ENCODE measurements around the gene ASIC3.
A peak's percentile ranks its signal among the peaks of the same experiment; 100 is the strongest.

Gene ASIC3

DNA sequence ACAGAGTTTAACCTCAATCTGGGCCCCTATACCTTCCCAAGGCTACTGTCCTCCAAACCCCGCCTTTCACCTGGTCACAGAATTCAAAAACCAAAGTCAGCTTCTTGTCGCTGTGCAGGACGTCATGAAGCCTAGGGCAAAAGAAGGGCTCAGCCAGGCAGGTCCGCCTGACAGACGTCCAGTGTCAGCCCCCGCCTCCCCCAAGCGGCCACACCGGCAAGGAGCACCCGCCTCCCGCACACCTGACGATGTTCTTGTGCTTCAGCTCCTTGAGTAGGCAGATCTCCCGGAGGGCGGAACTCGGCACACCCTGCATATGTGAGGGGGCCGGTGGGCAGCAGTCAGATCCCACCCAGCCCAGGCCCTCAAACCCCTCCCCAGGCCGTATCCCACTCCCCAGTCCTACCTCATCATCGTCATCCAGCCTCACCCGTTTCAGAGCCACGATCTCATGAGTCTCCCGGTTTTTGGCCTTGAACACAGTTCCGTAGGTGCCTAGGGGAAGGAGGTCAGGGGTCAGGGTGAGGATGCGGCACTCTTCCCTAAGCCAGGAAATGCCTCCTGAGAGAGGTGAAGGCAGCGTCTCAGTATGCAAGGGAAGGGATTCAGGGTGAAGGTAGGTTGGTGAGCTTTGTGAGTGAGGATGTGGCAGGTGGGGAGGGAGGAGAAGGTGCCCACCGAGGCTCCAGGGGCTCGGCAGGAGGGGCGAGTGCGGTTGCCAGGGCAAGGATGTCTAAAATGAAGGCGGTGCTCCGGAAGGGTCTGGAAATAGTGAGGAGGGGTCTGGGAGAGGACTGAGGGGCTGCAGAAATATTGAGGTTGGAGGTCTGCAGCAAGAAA lies 8.6 kb downstream of the ASIC3 start:
- DNase-seq (ENCODE audit: low spot score), result peak; percentile 24

DNA sequence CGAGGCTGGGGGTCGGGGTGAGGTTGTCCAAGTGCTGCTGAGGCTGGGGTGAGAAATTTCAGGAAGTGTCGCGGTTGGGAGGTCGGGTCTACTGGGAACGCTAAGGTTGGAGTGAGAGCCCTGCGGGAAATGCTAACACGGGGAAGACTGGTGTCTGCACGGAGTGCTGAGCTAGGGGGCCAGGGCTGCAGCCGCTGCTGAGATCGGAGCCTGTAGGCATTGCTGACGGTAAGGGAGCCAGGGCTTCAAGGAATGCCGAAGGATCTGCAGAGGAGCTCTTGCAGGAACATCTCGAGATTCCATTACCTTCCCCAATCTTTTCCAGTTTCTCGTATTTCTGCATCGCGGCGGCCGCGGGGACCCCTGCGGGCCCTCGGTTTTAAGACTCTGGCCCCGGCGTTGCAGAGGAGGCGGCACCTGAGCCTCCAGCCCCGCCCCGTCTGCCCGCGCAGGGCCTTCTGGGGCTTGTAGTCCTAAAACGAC lies 9.2 kb downstream of the ASIC3 start, which contains the start of gene CDK5:
Gene CDK5 (minus strand): TSS at position 392 of the 483 bp plus-strand sequence. CDS start 49 bp downstream, at position 343.
- no peak for DNase-seq (ENCODE audit: low spot score)

DNA sequence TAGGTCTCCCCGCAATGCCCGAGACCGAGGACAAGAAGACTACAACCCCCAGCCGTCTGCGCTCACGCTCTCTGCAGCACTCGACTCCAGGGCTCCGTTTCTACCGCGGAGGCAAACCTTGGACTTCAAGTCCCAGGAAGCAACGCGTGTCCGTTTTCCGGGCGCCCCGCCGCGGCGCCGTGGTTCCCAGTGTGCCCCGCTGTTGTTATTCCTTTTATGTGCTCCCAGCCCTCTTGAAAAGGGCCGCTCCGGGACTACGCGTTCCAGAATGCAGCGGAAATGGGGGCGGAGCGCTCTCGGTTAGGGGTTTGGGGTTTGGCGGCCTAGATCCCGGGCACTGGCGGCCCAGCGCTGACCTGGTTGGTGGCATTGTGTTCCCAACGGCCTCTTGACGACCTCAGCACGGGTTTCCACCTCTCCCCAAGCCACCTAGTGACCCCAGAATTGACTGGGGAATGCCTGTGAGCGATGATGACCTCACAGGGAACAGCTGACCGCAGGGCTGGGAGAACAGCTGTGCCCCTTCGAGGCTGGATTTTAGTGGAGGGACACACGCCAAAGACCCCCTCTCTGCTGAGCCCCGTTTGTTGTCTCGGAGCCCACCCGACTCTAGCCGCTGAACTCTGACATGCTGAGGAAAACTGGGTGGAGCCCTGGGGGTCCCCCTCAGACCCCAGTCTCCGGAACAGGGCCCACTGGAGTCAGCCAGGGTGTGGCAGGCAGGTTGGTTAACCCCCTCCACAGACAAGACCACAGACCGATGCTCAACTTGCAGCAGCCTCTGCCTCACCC lies 9.9 kb downstream of the ASIC3 start:
- peak; percentile 100 for DNase-seq (ENCODE audit: low spot score)

DNA sequence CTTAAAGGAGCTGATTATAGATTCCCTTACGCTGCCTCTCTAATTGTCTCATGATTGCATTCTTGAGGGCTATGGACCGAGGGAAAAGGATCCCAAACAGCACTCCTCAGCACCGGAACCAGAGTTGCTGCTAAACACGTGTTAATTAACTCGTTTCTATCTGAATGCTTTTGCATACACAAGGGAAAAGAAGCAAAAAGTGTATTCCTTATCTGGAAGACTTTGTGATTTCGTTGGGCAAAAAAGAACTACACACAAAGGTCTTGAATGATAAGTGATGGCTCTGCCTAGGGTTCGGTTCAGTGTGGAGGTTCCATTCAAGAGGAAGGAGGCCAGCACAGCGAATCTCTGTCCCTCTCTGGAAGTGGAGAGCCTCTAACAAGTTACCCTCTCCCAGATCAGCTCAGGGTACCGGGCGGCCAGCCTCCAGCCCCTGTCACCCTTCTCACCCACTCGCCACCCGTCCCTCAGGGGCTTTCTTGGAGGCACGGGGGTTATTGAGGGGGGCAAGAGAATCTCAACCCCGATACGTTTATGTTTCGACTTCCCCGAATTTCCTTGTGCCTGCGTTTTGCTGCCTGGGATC lies 10.5 kb downstream of the ASIC3 start:
- DNase-seq (ENCODE audit: low spot score), result peak; percentile 47

DNA sequence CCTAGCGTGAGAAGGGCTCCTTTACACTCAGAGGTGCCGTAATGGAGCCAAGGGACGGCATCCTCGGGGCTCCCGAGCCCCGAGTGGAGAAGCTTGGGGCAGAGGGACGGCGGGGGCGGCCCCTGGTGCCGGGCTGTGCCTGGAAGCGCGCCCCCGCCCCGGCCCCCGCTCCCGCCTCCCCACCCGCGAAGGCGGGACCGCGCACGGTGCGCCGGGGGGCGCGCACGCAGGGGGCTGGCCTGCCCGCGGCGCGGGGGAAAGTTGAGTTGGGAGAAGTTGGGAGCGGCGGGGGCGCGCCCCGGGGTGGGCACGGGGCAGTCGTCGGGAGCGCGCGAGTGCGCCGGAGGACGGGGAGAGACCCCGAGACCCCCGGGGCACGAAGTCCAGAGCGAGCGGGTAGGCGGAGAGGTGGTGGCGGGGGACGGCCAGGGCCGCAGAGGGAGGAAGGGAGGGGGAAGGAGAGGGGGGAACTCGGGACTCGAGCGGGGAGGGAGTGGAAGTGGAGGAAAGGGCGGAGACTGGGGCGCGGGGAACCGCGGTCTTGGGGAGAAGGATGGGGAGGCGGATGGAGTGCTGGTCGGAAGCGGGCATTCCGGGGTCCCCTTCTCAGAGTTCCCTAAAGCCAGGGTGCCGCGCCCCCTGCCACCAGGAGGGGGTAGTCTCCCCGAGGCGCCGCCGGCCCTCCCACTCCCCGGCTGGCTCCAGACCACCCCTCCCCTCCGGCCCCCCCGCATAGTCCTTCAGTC lies 11.2 kb downstream of the ASIC3 start, which contains the start of gene SLC4A2:
Gene SLC4A2 (plus strand): TSS at position 223 of the 746 bp plus-strand sequence. CDS start 2,399 bp downstream, outside the sequence.
- DNase-seq (ENCODE audit: low spot score), result peak; percentile 53

DNA sequence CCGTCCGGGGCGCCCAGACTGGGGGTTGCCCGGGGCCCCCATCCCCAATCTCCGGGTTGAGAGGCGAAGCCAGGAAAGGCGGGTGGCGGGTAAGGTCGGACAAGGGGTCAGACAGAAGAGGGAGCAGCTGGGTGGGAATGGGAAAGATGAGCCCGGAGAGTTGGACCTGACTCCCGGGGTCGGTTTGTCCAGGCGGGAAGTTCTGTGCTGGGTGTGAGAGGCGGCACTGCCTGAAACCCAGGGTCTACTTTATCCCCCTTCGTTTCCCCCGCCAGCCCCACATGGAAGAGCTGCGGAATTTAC lies 11.7 kb downstream of the ASIC3 start:
- peak; percentile 37 for DNase-seq (ENCODE audit: low spot score)

DNA sequence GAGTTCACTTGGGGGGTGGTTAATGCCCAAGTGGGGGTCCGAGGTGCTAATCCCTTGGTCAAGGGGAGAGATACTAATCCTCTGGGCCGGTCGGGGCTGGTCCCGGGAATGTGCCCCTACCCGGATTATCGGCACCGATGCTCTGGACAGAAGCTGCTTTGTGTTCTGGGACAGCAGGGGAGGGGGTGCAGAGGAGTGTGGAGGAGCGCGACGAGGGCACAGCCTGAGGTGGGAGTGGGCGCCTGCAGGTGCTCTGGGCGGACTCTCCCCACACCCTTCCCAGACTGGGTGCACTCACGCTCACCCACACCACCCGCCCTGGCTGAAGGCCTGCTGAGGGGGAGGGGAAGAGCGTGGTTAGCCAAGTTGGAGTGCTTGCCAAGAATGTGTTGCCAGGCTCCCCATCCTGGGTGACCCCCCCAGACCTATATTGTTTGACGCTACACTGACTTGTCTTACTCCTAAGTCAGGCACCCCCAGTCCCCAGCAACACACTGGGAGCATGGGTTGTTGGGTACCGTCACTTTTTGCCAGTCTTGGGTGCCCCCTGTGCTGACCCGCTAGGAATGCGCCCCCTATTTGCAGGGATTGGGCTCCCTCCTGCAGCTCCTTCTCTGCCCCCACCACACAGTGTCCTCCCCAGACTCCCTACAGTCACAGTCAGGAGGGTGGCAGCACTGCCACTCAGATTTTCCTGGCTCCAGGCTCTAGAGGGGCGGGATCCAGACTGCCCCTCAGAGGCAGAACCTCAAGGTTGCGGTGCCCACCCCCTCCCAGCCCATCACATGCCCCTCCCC lies 12.3 kb downstream of the ASIC3 start:
- peak; percentile 38 for DNase-seq (ENCODE audit: low spot score)

DNA sequence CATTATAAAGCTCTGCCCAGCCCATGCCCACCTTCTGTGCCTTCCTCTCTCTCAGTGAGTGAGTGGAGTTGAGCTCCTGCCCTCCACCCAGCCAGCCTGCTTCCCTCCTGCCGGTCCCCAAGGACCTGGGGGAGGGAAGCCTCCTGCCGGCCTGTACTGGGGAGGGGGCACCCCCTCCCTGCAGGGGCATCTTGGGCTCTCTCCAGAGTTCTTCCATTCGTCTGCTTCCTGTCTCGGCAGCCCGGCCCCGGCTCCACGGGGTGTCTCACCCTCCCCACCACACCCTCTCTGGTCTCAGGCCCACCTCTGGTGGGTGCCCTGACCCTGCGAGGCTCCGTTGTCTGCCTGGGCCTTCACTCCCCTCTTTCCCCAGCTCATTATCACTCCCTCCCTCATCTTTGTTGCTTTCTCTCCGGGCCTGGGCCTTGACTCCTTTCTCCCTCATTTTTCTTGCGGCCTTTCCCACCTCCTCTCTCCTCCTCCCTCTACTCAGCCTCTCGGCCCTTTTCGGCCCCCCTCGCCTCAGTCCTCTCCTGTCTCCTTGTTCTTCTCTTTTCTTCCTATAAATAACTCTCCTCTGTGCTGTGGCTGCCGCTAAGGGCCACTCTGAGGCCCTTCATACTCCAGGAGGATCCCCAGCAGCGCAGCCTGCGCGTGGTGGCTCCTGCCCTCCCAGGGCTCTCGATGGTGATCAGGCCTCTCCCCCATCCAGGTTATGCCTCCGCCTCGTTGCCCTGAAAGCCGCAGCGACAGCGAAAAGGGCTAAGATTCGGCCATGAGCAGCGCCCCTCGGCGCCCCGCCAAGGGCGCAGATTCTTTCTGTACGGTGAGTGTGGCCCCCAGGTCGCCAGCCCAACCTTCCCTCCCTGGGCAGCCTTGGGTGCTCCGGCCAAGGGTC lies 13.1 kb downstream of the ASIC3 start:
- DNase-seq (ENCODE audit: low spot score), result peak; percentile 34

DNA sequence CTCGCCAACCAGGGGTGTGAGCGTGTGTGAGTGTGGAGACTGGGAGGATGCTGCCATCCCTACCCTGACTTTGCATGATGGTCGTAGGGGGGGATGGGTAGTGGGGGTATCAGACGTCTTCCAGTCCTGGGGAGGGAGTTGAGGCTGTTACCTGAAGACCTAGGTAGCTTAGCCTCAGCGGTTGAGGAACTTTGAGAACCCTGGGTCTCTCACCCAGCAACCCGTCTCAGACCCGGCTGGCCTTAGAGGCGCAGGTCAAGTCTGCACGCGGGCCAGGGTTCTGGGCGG lies 13.7 kb downstream of the ASIC3 start:
- no peak for DNase-seq (ENCODE audit: low spot score)

DNA sequence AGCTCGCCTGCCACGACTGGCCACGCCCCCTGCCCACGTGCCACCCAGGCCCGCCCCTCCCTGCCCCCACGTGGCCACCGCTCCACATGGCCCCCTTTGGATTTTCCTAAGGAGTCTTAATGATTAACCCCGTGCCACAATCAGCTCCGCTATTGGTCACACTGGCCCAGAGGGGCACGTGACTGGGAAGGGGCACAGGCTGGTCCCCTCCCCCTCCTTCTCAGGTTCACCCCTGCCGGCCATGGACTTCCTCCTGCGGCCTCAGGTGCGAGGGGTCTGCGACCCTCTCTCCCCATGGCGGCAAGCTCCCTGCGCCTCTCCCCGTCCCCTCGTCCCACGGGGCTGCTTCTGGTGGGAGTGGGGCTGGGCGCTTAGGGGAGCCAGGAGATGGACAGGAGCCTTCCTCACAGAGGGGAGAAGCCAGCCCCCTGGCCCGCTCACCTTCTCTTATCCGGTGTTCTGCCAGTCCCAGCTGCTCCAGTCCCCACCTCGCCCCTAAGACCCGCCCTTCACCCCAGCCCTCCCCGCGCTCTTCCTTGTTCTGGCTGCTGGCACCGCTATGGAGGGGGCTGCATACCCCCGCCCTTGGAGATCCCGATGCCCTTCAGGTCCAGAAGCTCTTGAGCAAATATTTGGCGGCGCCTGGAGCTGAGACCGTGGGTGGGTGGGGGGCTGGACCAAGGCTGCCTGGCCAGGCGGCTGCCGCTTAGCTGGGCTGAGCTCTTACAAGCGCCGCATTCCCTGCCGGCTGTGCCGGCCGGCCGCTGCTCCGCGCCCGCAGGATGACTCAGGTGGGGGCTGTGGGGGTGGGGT lies 14.3 kb downstream of the ASIC3 start:
- peak; percentile 72 for DNase-seq (ENCODE audit: low spot score)

DNA sequence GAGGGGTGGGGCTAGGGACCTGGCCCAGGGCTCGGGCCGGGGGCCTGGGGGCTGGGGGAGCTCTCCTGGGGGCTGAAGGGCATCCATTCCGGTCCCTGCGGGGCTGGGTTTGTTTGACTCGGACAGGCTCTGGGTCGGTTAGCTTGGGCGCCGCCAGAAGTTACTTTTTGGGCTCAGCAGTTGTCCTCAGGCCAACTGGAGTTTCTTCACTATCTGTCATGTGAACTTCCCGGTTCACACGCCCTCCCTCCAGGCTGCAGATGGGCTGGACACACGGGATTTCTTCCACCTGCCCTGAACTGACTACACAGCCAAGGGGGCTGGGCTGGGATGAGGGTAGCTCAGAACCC lies 14.9 kb downstream of the ASIC3 start:
- no peak for DNase-seq (ENCODE audit: low spot score)

DNA sequence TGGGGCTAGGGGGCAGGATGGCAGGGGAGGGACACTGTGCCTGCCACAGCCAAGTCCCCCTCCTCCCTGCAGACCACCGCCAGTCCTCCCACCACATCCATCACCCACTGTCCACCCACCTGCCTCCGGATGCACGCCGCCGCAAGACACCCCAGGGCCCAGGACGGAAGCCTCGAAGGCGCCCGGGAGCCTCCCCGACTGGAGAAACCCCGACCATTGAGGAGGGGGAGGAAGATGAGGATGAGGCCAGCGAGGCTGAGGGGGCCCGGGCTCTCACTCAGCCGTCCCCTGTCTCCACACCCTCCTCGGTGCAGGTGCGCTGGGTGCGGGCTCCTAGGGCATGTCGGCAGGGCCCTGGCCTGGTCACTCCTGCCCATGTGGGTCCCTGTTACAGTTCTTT lies 16.1 kb downstream of the ASIC3 start:
- no peak for DNase-seq (ENCODE audit: low spot score)

DNA sequence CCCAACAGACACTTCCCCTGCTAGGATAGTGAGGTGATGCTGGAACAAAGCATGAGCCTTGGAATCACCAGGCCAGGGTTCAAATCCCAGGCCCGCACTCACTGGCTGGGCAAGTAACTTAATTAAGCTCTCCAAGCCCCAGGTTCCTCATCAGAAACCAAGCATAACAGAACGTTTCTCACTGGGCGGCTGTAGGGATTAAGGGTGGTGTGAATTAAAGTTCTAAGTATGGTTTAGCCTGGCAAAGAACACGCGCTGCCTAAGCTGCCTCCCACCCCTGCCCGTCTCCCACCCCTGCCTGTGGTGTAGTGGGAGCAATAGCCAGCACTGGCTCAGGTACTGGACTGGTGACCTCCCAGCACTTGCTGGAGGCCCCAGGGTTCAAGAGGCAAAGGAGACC lies 16.7 kb downstream of the ASIC3 start:
- DNase-seq (ENCODE audit: low spot score), result no peak

DNA sequence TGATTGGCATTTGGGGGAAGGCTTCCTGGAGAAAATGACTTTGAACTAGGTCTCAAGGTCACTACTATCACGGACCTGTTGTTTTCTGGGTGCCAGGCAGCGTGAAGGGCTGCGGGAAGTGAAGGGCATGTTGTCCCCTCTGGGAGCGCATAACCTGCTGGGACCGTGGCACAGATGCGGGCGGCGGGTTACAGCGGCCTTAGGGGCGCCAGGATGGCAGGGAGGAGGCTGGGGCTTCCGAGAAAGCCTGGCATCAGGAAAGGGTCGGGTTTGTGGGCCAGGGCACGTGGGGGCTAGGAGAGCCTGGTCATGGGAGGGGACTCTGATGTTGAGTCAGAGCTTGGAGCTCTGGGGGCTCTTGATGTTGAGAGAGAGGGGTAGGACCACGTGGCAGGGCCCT lies 17.2 kb downstream of the ASIC3 start:
- DNase-seq (ENCODE audit: low spot score), result no peak

DNA sequence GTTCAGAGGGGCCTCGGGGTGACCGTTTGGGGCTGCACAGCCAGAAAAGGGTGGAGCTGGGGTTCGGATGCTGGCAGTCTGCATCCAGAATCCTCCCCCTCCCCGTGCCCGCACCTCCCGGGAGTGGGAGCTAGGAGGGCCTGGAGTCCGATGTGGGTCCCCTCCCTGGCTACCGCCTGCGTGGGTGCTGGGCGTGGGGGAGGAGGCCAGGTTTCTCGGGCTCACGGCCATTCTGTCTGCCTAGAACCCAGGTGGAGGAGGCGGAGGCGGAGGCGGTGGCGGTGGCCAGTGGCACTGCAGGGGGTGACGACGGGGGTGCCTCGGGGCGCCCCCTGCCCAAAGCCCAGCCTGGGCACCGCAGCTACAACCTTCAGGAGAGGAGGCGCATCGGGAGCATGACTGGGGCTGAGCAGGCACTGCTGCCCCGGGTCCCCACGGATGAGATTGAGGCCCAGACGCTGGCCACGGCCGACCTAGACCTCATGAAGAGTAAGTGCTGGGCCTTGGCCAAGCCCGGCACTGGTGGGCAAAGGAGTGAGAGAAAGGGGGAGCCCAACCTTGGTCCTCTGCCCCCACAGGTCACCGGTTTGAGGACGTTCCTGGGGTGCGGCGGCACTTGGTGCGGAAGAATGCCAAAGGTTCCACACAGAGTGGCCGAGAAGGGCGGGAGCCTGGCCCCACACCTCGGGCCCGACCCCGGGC lies 18.1 kb downstream of the ASIC3 start:
- DNase-seq (ENCODE audit: low spot score), result no peak

DNA sequence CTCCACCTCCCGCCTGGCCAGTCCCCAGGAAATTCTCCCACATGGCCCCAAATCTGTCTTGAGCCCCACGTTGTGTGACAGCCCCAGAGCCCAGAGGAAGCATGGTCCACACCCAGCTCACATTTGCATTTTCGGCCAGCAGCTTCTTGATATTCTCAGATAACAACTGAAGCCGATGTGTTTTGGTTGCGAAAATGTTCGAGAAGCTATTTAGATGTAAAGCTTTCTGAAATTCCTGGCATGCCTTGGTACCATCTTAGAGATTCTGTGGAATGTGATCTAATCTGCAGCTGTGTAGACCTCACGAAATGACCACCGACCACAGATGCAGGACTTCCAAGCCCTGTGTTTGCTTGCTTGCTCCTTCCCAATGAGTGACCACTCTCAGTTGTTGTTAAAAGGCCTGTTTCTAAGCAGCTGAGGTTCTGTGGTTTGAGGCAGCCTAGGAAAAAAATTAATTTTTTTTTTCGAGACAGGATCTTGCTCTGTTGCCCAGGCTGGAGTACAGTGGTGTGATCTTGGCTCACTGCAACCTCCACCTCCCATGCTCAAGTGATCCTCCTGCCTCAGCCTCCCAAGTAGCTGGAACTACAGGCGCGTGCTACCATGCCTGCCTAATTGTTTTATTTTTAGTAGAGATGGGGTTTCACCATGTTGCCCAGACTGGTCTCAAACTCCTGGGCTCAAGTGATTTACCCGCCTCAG lies 19.9 kb downstream of the ASIC3 start:
- DNase-seq (ENCODE audit: low spot score), result no peak

DNA sequence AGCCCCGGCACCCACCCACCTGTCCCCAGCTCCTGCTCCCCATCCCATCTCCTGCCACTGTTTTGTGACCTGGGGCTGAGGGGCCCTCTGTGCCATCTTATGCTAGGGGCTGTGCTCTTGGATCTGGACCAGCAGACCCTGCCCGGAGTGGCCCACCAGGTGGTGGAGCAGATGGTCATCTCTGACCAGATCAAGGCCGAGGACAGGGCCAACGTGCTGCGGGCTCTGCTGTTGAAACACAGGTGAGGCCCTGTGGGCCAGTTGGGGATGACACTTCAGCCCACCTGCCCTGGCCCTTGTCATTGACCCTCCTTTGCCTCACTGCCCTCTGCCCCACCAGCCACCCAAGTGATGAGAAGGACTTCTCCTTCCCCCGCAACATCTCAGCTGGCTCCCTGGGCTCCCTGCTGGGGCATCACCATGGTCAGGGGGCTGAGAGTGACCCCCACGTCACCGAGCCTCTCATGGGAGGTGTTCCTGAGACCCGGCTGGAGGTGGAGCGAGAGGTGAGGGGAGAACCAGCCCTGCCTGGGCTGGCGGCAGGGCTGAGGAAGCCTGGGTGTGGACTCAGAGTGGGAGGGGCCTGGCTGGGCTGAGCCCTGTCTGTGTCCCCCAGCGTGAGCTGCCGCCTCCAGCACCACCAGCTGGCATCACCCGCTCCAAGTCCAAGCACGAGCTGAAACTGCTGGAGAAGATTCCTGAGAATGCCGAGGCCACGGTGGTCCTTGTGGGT lies 21.7 kb downstream of the ASIC3 start:
- DNase-seq (ENCODE audit: low spot score), result no peak

DNA sequence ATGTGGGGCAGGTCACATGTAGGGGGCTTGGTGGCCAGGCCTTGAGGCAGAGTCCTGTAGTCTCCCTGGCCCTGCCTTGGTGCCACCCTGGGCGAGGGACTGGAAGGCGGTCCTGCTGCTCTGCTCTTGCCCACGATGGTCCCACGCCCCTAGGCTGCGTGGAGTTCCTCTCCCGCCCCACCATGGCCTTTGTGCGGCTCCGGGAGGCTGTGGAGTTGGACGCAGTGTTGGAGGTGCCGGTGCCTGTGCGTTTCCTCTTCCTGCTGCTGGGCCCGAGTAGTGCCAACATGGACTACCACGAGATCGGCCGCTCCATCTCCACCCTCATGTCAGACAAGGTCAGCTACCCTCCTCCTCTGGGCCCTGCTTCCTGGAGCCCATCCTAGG lies 22.2 kb downstream of the ASIC3 start:
- no peak for DNase-seq (ENCODE audit: low spot score)
